Measurements from ENCODE around the gene FOXO3.

DNA sequence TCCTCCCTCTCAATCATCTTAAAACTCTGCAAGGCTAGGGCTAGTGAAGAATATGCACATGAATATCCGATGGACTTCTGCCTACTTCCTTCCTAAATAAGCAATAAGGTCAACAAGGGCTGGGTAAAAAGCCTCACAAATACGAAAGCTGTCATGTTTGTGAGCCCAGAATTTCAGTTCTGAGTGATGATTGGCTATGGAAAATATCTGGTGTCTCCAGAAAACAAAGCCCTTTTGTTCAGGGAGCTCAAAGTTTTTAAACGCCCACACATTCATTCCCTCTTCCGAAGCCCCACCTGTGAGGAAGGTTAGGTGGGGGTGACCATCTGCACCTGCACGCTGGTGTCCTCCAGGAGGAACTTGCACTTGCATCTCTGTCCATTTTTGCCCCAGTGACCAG, 160.6 kb downstream of the FOXO3 start:
- TF ChIP-seq, protein P1, sequence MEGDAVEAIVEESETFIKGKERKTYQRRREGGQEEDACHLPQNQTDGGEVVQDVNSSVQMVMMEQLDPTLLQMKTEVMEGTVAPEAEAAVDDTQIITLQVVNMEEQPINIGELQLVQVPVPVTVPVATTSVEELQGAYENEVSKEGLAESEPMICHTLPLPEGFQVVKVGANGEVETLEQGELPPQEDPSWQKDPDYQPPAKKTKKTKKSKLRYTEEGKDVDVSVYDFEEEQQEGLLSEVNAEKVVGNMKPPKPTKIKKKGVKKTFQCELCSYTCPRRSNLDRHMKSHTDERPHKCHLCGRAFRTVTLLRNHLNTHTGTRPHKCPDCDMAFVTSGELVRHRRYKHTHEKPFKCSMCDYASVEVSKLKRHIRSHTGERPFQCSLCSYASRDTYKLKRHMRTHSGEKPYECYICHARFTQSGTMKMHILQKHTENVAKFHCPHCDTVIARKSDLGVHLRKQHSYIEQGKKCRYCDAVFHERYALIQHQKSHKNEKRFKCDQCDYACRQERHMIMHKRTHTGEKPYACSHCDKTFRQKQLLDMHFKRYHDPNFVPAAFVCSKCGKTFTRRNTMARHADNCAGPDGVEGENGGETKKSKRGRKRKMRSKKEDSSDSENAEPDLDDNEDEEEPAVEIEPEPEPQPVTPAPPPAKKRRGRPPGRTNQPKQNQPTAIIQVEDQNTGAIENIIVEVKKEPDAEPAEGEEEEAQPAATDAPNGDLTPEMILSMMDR (IDR thresholded peaks at IDR 0.05; ENCODE audit: low read depth, low read length, poor library complexity, severe bottlenecking): no peak
- no peak for TF ChIP-seq EZH2phosphoT487 (IDR thresholded peaks at IDR 0.05; ENCODE audit: borderline replicate concordance, low read length)

Data from DOHH2 (cell line).